K562 (cell line): ENCODE results near the gene COL6A2. TPM values are rescaled to one million over a fixed set of nuclear protein-coding genes. Genes with fewer than 3 reads are reported as not detected.
A peak's percentile ranks its signal among the peaks of the same experiment; 100 is the strongest.

ENCODE experiments used
- ATAC-seq: fragments of 200-7000 bp; cut with Tn5 transposase; 3 replicates; pipeline ENCODE4 v1.9.1; 2020; ENCODE audit warnings: moderate library complexity
- BruUV-seq: library from RNA; stranded (reverse); fragments of 400-500 nt; replicated peaks from 2 replicates; lab custom pipeline; 2021; lab: Mats Ljungman, UMichigan
- CTCF ChIA-PET: fragments of 300-600 bp; formaldehyde crosslinking; extraction: SDS; loops from one replicate; lab custom pipeline; 2021; ENCODE audit warnings: low intra/inter-chr PET ratio; lab: Yijun Ruan, JAX
- POLR2A ChIA-PET: fragments of 300-600, 350-650 bp; sonication (Branson Sonifier 250); formaldehyde crosslinking; extraction: SDS; loops from one replicate; lab custom pipeline; 2021; ENCODE audit warnings: antibody characterized with exemption, inconsistent platforms; lab: Yijun Ruan, JAX
- DNase-seq, 4 experiments: peaks; one replicate each; pipeline versions ENCODE4 v3.0.0 to v3.0.0-alpha.2; 2011 to 2018; ENCODE audit warnings: low spot score in 3 of 4, mixed read lengths in 3 of 4; ENCODE audit errors: extremely low read depth in 1 of 4
- FAIRE-seq: peaks from 2 replicates; lab custom pipeline; 2011; peaks lifted over from hg19 to GRCh38; lab: Jason Lieb, UNC
- H2AFZ ChIP-seq: 2 replicates; pipeline ENCODE4 v1.6.0; 2011; ENCODE audit warnings: low read depth, low read length, control low read depth, inconsistent platforms
- H3K27ac ChIP-seq: fragments of 200-600 bp; 3 replicates; pipeline ENCODE4 v1.8.0; 2011; ENCODE audit warnings: low read depth, mild to moderate bottlenecking, control low read depth, inconsistent platforms, low read length, moderate library complexity, mixed read lengths; ENCODE audit errors: extremely low read depth
- H3K27me3 ChIP-seq, 2 experiments: fragments of 300-600 bp in 1 of 2; 2 replicates in 1 of 2; 3 replicates in 1 of 2; pipeline versions ENCODE4 v1.6.0 to v1.8.0; 2011; ENCODE audit warnings: inconsistent platforms in 2 of 2, low read length in 2 of 2, mild to moderate bottlenecking in 1 of 2, mixed read lengths in 1 of 2, moderate library complexity in 1 of 2; ENCODE audit not compliant: control insufficient read depth in 2 of 2, insufficient read depth in 2 of 2
- H3K36me3 ChIP-seq: fragments of 300-600 bp; 3 replicates; pipeline ENCODE4 v1.8.0; 2011; ENCODE audit warnings: mild to moderate bottlenecking, low read length, inconsistent platforms; ENCODE audit not compliant: control insufficient read depth, insufficient read depth
- H3K4me1 ChIP-seq, 2 experiments: fragments of 200-600 bp in 1 of 2; replicated peaks in 1 of 2; 2 replicates in 1 of 2; 3 replicates in 1 of 2; pipeline versions ENCODE4 v1.5.1 to v1.8.0; 2011; ENCODE audit warnings: inconsistent platforms in 2 of 2, low read length in 2 of 2, mild to moderate bottlenecking in 1 of 2, mixed read lengths in 1 of 2, moderate library complexity in 1 of 2; ENCODE audit not compliant: control insufficient read depth in 2 of 2, insufficient read depth in 2 of 2
- H3K4me2 ChIP-seq: 2 replicates; pipeline ENCODE4 v1.6.1; 2011; ENCODE audit warnings: low read length, control low read depth, inconsistent platforms, mixed read lengths; ENCODE audit not compliant: insufficient read depth
- H3K4me3 ChIP-seq: fragments of 200-600 bp; sonication (generic), shearing (Covaris generic); 2 replicates; pipeline ENCODE4 v1.5.1; 2016; ENCODE audit warnings: control low read depth, inconsistent platforms
- H3K79me2 ChIP-seq: fragments of 200-600 bp; 3 replicates; pipeline ENCODE4 v1.8.0; 2011; ENCODE audit warnings: low read length, inconsistent platforms; ENCODE audit not compliant: control insufficient read depth, insufficient read depth
- H3K9ac ChIP-seq, 2 experiments: 2 replicates each; pipeline versions ENCODE4 v1.6.0 to v1.6.1; 2011; ENCODE audit warnings: low read depth in 2 of 2, low read length in 2 of 2, control low read depth in 1 of 2, inconsistent platforms in 1 of 2, mild to moderate bottlenecking in 1 of 2, mixed read lengths in 1 of 2; ENCODE audit not compliant: insufficient read depth in 1 of 2
- H3K9me1 ChIP-seq: one replicate; pipeline ENCODE4 v1.6.0; 2011; ENCODE audit warnings: inconsistent platforms, mild to moderate bottlenecking, low read length, moderate library complexity; ENCODE audit not compliant: control insufficient read depth, insufficient read depth
- H3K9me3 ChIP-seq: replicated peaks from 2 replicates; pipeline ENCODE4 v1.5.1; 2011; ENCODE audit warnings: low read depth, low read length, inconsistent platforms; ENCODE audit not compliant: control insufficient read depth, insufficient read depth
- H4K20me1 ChIP-seq: replicated peaks from 2 replicates; pipeline ENCODE4 v1.6.1; 2011; ENCODE audit warnings: low read length, inconsistent platforms, mixed read lengths; ENCODE audit not compliant: control insufficient read depth, insufficient read depth
- HNRNPUL1 ChIP-seq: fragments of 200-400 bp; formaldehyde crosslinking; IDR thresholded peaks from 2 replicates; pipeline ENCODE4 v1.6.1; 2017; ENCODE audit warnings: low read length
- L3MBTL2 ChIP-seq: fragments of 450-650 bp; IDR thresholded peaks from 2 replicates; pipeline ENCODE4 v1.6.1; 2016; ENCODE audit warnings: mild to moderate bottlenecking, moderate library complexity
- NFIC ChIP-seq: fragments of 450-650 bp; IDR thresholded peaks from 2 replicates; pipeline ENCODE4 v1.6.1; 2017; ENCODE audit warnings: mild to moderate bottlenecking, inconsistent platforms
- NFXL1 ChIP-seq: fragments of 450-650 bp; formaldehyde crosslinking; IDR thresholded peaks from 2 replicates; pipeline ENCODE4 v1.4.0; 2021; ENCODE audit warnings: mild to moderate bottlenecking
- SOX6 ChIP-seq: fragments of 450-650 bp; IDR thresholded peaks from 2 replicates; pipeline ENCODE4 v1.6.1; 2014; ENCODE audit warnings: mild to moderate bottlenecking
- SUPT5H ChIP-seq: fragments of 450-650 bp; IDR thresholded peaks from 2 replicates; pipeline ENCODE4 v1.6.1; 2016
- ZKSCAN3 ChIP-seq: fragments of 250-450 bp; sonication (Bioruptor Pico); IDR thresholded peaks from 2 replicates; pipeline ENCODE4 v1.4.0; 2020
- ZNF41 ChIP-seq: fragments of 250-450 bp; sonication (Bioruptor Pico); conservative IDR thresholded peaks from 2 replicates; pipeline ENCODE4 v1.4.0; 2020; ENCODE audit warnings: mild to moderate bottlenecking
- WGBS: fragments of 100-300 bp; shearing (Covaris generic); methylation state at CpG from one replicate; pipeline ENCODE4 v1.1.6; 2016; ENCODE audit warnings: low coverage, mixed read lengths; ENCODE audit not compliant: insufficient coverage; ENCODE audit errors: missing lambda C conversion rate; 5-methylcytosine and 5-hydroxymethylcytosine counted together
- in situ Hi-C: fragments of 300-500 bp; cut with MboI; formaldehyde crosslinking; loops from 4 replicates; pipeline ENCODE4 v1.15.0; 2018; ENCODE audit warnings: inconsistent platforms, mixed read lengths
- intact Hi-C: fragments of 100-400 bp; cut with micrococcal nuclease; formaldehyde crosslinking; loops from 2 replicates; pipeline ENCODE4 v1.14.2; 2022
- polyA plus RNA-seq, 8 experiments: library from polyadenylated mRNA; depleted of rRNA in 4 of 8; stranded (reverse) in 5 of 8; unstranded in 3 of 8; fragments of >200 nt; fragmentation: Nextera tagmentation in 2 of 8; fragmentation: Illumina TruSeq in 1 of 8; extraction: Ambion mirVana in 2 of 8; extraction: Trizol in 1 of 8; gene quantifications; 2 replicates each; pipeline versions ENCODE4 v1.2.1 to v1.2.3, GENCODE V29; 2011 to 2014; ENCODE audit warnings: inconsistent platforms in 1 of 8, missing spikeins in 1 of 8
- total RNA-seq, 7 experiments: library from RNA; depleted of rRNA in 6 of 7; stranded (reverse); fragments of >200 nt in 6 of 7; fragmentation: Illumina TruSeq in 2 of 7; extraction: Trizol in 2 of 7; gene quantifications; 2 replicates each; pipeline versions ENCODE4 v1.2.1 to v1.2.3, GENCODE V29; 2011 to 2021; ENCODE audit warnings: low replicate concordance in 1 of 7
- TF ChIP-seq, protein P1 (sequence below): fragments of 450-650 bp; formaldehyde crosslinking; conservative IDR thresholded peaks from 2 replicates; pipeline ENCODE4 v1.4.0; 2022; ENCODE audit warnings: mild to moderate bottlenecking, missing genetic modification characterization
- TF ChIP-seq, protein P2 (sequence below): fragments of 450-650 bp; conservative IDR thresholded peaks from 2 replicates; pipeline ENCODE4 v1.6.1; 2016; ENCODE audit warnings: missing genetic modification characterization, low read depth, mild to moderate bottlenecking, missing compliant biosample characterization, moderate library complexity
- TF ChIP-seq, protein P3 (sequence below): fragments of 200-800 bp; sonication (Bioruptor generic); IDR thresholded peaks from 2 replicates; pipeline ENCODE4 v1.6.1; 2017; ENCODE audit warnings: missing genetic modification characterization, missing compliant biosample characterization
- TF ChIP-seq, protein P4 (sequence below): IDR thresholded peaks from 2 replicates; pipeline ENCODE4 v1.6.1; 2012; ENCODE audit warnings: low read depth, low read length, improper control_type of control experiment, borderline replicate concordance
- TF ChIP-seq, protein P5 (sequence below), 2 experiments: fragments of 450-650 bp; conservative IDR thresholded peaks; 2 replicates each; pipeline ENCODE4 v1.6.1; 2017; ENCODE audit warnings: mild to moderate bottlenecking in 2 of 2, moderate library complexity in 2 of 2

Gene COL6A2
- total and polyA plus RNA-seq, 9 of the 15 experiments (the other 6 are each of a cell fraction or from before 2014, with no cell fraction given) = 0.07 to 1.1 (median 0.24) TPM; not detected in 3

DNA sequence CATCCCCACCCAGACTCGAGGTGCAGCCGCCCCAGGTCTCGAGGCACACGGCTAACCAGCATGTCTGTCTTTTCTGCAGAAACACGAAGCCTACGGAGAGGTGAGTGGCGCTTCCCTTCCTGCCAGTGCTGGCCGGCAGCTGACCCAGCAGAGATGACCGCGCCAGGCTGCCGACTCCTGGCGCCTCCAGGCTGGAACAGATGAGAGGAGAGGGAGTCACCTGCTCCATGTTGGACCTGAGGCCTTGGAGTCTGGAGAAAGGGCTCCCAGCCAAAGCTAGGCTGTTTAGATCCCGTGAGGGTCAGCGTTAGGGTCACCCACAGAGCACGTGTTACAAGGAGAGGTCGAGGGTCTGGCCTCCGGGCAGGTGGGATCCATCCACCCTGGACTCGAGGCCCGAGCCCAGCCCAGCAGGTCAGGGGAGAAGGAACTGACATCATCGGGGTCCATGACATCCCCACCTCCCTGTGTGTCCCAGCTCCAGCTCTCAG, 14.9 kb downstream of the COL6A2 start:
- Histone ChIP-seq H3K9ac (peak overlapping the region in 1 of 2 experiments; percentile 68; a peak in 1 of 4 replicates), H3K79me2 (no peaks in the 10 kb centered on the region), H3K4me1 (peaks cover 0 to 41% of the 10 kb centered on the region in 2 experiments; a peak in 2 of 5 replicates), H3K36me3 (no peaks in the 10 kb centered on the region), H3K9me3 (no peaks in the 10 kb centered on the region; the same call in 1 of the 2 replicates), H3K27me3 (peaks cover 21 to 69% of the 10 kb centered on the region in 2 experiments; a peak in 4 of 5 replicates), H2AFZ (no peak overlapping the region), H3K27ac (no peak overlapping the region), H3K9me1 (no peaks in the 10 kb centered on the region), H4K20me1 (no peaks in the 10 kb centered on the region; the same call in 1 of the 2 replicates), H3K4me3 (no peak overlapping the region), H3K4me2 (no peak overlapping the region)
- no TSS peak for BruUV-seq
- FAIRE-seq = no peak
- POLR2A ChIA-PET = interaction anchor here (0.6 kb wide), 1 partner anchor 681 kb away, joined by 3 read pairs; no protein-coding TSS in a partner anchor
- in situ Hi-C loops (no loop called here), intact Hi-C loops (no loop called here)
- CTCF ChIA-PET = no interaction called here
- ATAC-seq = no peak
- 9% methylated on average over 20 of the region's 20 CpGs for WGBS
- DNase-seq = no peak
- TF ChIP-seq, protein P1, sequence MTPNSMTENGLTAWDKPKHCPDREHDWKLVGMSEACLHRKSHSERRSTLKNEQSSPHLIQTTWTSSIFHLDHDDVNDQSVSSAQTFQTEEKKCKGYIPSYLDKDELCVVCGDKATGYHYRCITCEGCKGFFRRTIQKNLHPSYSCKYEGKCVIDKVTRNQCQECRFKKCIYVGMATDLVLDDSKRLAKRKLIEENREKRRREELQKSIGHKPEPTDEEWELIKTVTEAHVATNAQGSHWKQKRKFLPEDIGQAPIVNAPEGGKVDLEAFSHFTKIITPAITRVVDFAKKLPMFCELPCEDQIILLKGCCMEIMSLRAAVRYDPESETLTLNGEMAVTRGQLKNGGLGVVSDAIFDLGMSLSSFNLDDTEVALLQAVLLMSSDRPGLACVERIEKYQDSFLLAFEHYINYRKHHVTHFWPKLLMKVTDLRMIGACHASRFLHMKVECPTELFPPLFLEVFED (CRISPR knock-in tag) = no peak
- no peak for TF ChIP-seq HNRNPUL1
- TF ChIP-seq SOX6 = no peak
- TF ChIP-seq, protein P2, sequence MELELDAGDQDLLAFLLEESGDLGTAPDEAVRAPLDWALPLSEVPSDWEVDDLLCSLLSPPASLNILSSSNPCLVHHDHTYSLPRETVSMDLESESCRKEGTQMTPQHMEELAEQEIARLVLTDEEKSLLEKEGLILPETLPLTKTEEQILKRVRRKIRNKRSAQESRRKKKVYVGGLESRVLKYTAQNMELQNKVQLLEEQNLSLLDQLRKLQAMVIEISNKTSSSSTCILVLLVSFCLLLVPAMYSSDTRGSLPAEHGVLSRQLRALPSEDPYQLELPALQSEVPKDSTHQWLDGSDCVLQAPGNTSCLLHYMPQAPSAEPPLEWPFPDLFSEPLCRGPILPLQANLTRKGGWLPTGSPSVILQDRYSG (tag) = no peak
- no peak for TF ChIP-seq SUPT5H
- TF ChIP-seq ZNF41 (CRISPR knock-in tag) = no peak
- TF ChIP-seq L3MBTL2 = no peak
- no peak for TF ChIP-seq ZKSCAN3
- TF ChIP-seq, protein P3, sequence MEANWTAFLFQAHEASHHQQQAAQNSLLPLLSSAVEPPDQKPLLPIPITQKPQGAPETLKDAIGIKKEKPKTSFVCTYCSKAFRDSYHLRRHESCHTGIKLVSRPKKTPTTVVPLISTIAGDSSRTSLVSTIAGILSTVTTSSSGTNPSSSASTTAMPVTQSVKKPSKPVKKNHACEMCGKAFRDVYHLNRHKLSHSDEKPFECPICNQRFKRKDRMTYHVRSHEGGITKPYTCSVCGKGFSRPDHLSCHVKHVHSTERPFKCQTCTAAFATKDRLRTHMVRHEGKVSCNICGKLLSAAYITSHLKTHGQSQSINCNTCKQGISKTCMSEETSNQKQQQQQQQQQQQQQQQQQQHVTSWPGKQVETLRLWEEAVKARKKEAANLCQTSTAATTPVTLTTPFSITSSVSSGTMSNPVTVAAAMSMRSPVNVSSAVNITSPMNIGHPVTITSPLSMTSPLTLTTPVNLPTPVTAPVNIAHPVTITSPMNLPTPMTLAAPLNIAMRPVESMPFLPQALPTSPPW (CRISPR knock-in tag) = no peak
- TF ChIP-seq, protein P4, sequence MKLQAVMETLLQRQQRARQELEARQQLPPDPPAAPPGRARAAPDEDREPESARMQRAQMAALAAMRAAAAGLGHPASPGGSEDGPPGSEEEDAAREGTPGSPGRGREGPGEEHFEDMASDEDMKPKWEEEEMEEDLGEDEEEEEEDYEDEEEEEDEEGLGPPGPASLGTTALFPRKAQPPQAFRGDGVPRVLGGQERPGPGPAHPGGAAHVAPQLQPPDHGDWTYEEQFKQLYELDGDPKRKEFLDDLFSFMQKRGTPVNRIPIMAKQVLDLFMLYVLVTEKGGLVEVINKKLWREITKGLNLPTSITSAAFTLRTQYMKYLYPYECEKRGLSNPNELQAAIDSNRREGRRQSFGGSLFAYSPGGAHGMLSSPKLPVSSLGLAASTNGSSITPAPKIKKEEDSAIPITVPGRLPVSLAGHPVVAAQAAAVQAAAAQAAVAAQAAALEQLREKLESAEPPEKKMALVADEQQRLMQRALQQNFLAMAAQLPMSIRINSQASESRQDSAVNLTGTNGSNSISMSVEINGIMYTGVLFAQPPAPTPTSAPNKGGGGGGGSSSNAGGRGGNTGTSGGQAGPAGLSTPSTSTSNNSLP = no peak
- no peak for TF ChIP-seq NFXL1
- TF ChIP-seq NFIC = no peak
- TF ChIP-seq, protein P5, sequence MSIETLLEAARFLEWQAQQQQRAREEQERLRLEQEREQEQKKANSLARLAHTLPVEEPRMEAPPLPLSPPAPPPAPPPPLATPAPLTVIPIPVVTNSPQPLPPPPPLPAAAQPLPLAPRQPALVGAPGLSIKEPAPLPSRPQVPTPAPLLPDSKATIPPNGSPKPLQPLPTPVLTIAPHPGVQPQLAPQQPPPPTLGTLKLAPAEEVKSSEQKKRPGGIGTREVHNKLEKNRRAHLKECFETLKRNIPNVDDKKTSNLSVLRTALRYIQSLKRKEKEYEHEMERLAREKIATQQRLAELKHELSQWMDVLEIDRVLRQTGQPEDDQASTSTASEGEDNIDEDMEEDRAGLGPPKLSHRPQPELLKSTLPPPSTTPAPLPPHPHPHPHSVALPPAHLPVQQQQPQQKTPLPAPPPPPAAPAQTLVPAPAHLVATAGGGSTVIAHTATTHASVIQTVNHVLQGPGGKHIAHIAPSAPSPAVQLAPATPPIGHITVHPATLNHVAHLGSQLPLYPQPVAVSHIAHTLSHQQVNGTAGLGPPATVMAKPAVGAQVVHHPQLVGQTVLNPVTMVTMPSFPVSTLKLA (conservative IDR thresholded peaks at IDR 0.05) = no peak
